ENCODE data around the gene CLIP4. TPM values are rescaled to one million over a fixed set of nuclear protein-coding genes. Genes with fewer than 3 reads are reported as not detected.

The CLIP4 gene
- total and polyA plus RNA-seq, 2 experiments from 2014 or later = 0.06 to 0.14 TPM

GRCh38 chr2:29157131-29157530 is 41.9 kb downstream of the CLIP4 start:
- TF ChIP-seq ETS1 (IDR thresholded peaks at IDR 0.05) (no peak), POLR2AphosphoS5 (IDR thresholded peaks at IDR 0.05; ENCODE audit: low read depth) (no peak), STAT1 (IDR thresholded peaks at IDR 0.05; ENCODE audit: unreplicated experiment) (no peak)
- Mint-ChIP-seq H3K4me1 (peaks cover 12% of the 10 kb centered on the region; the same call in 2 of the 3 replicates), H3K9me3 (no peaks in the 10 kb centered on the region), H3K27ac (no peak overlapping the region), H3K4me3 (no peak overlapping the region), H3K36me3 (ENCODE audit: low read depth) (no peaks in the 10 kb centered on the region), H3K27me3 (ENCODE audit: insufficient read depth, low read depth, poor library complexity) (no peaks in the 10 kb centered on the region)
- H3K27me3 ChIP-seq (ENCODE audit: insufficient read depth) = no peaks in the 10 kb centered on the region
- H3K4me3 ChIP-seq = no peak overlapping the region
- H3K79me2 ChIP-seq (replicated peaks; ENCODE audit: insufficient read depth) = no peaks in the 10 kb centered on the region
- peaks cover 13% of the 10 kb centered on the region; the same call in 1 of the 2 replicates for H3K4me1 ChIP-seq (ENCODE audit: insufficient read depth)
- no peak overlapping the region for H3K27ac ChIP-seq (ENCODE audit: low read depth)
- H3K9me2 ChIP-seq (ENCODE audit: insufficient read depth) = no peaks in the 10 kb centered on the region
- H4K20me1 ChIP-seq (replicated peaks; ENCODE audit: insufficient read depth) = no peaks in the 10 kb centered on the region
- DNase-seq (ENCODE audit: low spot score) (no peak), ATAC-seq (no peak)
- peak overlapping the region; percentile 34; the same call in 1 of the 2 replicates for H2AFZ ChIP-seq
- H3F3A ChIP-seq (replicated peaks; ENCODE audit: low read depth) = no peaks in the 10 kb centered on the region
- no peak overlapping the region for H3K4me2 ChIP-seq
- H3K36me3 ChIP-seq (ENCODE audit: insufficient read depth) = no peaks in the 10 kb centered on the region

- H3K36me3 Mint-ChIP-seq (ENCODE audit: low read depth) = no peaks in the 10 kb centered on the region
- no peaks in the 10 kb centered on the region for H4K20me1 ChIP-seq (replicated peaks; ENCODE audit: insufficient read depth)
- TF ChIP-seq CTCF (conservative IDR thresholded peaks at IDR 0.05; ENCODE audit: low read depth in 2 of 2) (no peak), ETS1 (IDR thresholded peaks at IDR 0.05) (no peak), POLR2AphosphoS5 (IDR thresholded peaks at IDR 0.05; ENCODE audit: low read depth) (no peak), STAT1 (IDR thresholded peaks at IDR 0.05; ENCODE audit: unreplicated experiment) (no peak), ZNF462 (CRISPR knock-in tag; IDR thresholded peaks at IDR 0.05) (no peak), ZNF114 (CRISPR knock-in tag; IDR thresholded peaks at IDR 0.05) (no peak), CREB1 (CRISPR knock-in tag; IDR thresholded peaks at IDR 0.05; ENCODE audit: low read depth) (no peak), NANOG (IDR thresholded peaks at IDR 0.05; ENCODE audit: borderline replicate concordance) (no peak), EZH2 (IDR thresholded peaks at IDR 0.05; ENCODE audit: low read depth, unreplicated experiment) (no peak)
Measured at GRCh38 chr2:29159125-29159524, 43.9 kb downstream of the CLIP4 start.

More at GRCh38 chr2:29159125-29159524, 43.9 kb downstream of the CLIP4 start:
- no peak for ATAC-seq
- no peaks in the 10 kb centered on the region for H3K79me2 ChIP-seq (replicated peaks; ENCODE audit: insufficient read depth)
- H3K27ac ChIP-seq (ENCODE audit: low read depth) = no peak overlapping the region
- H3K4me3 Mint-ChIP-seq = no peak overlapping the region
- H3K27me3 ChIP-seq (ENCODE audit: insufficient read depth) = no peaks in the 10 kb centered on the region
- H3K9me3 Mint-ChIP-seq = no peaks in the 10 kb centered on the region
- H2AFZ ChIP-seq = no peak overlapping the region
- H3K9me2 ChIP-seq (ENCODE audit: insufficient read depth) = no peaks in the 10 kb centered on the region
- H3K4me1 Mint-ChIP-seq = peaks cover 20% of the 10 kb centered on the region
- H3K4me1 ChIP-seq (ENCODE audit: insufficient read depth) = peaks cover 19% of the 10 kb centered on the region
- no peaks in the 10 kb centered on the region for H3K36me3 ChIP-seq (ENCODE audit: insufficient read depth)
- no peaks in the 10 kb centered on the region for H3F3A ChIP-seq (replicated peaks; ENCODE audit: low read depth)
- H3K27me3 Mint-ChIP-seq (ENCODE audit: insufficient read depth, low read depth, poor library complexity) = no peaks in the 10 kb centered on the region
- no peak overlapping the region for H3K27ac Mint-ChIP-seq
- DNase-seq (ENCODE audit: low spot score) = no peak
- no peak overlapping the region for H3K4me3 ChIP-seq
- H3K4me2 ChIP-seq = no peak overlapping the region
